PC-3 (cell line): Measurements from ENCODE around the gene TMEM132D.

ENCODE experiments used
- CTCF ChIP-seq: fragments of 300-600 bp; sonication (generic); conservative IDR thresholded peaks from 2 replicates; pipeline ENCODE4 v1.5.1; 2017; ENCODE audit warnings: antibody characterized with exemption, low read depth, mild to moderate bottlenecking, low read length
- EZH2 ChIP-seq: fragments of 300-600 bp; sonication (generic); IDR thresholded peaks from one replicate; pipeline ENCODE4 v1.6.1; 2017; ENCODE audit warnings: antibody characterized with exemption, mild to moderate bottlenecking, low read length; ENCODE audit not compliant: unreplicated experiment
- EZH2phosphoT487 ChIP-seq: fragments of 300-600 bp; sonication (generic); IDR thresholded peaks from 2 replicates; pipeline ENCODE4 v1.6.1; 2018; ENCODE audit warnings: mild to moderate bottlenecking, antibody characterized with exemption, low read length, borderline replicate concordance

- TF ChIP-seq CTCF, result no peak
- no peak for TF ChIP-seq EZH2
- TF ChIP-seq EZH2phosphoT487, result no peak
These were observed 91.9 kb downstream of the TMEM132D start for GRCh38 chr12:129811963-129812362.
